GM20431 (cell line): ENCODE results near the gene IRGQ.

Experiments used
- in situ Hi-C: fragments of 300-500 bp; cut with MseI, MboI; formaldehyde crosslinking; loops from one replicate; pipeline ENCODE4 v1.15.0; 2020; ENCODE audit warnings: low sequenced_read_pairs; ENCODE audit not compliant: unreplicated experiment

IRGQ gene

GRCh38 chr19:43575955-43576878, 19.7 kb downstream of the IRGQ start:
- in situ Hi-C loops: no loop called here

- in situ Hi-C loops: no loop called here
These were observed 20.6 kb downstream of the IRGQ start, which contains the start of the genes PINLYP and XRCC1 for GRCh38 chr19:43575156-43575950. Gene PINLYP (plus strand): TSS chr19:43575801. CDS start chr19:43577192, 1,391 bp downstream. Gene XRCC1 (minus strand): TSS chr19:43575527. CDS start chr19:43575458, 69 bp downstream.

GRCh38 chr19:43574424-43575155, 21.3 kb downstream of the IRGQ start:
- in situ Hi-C loops: no loop called here

GRCh38 chr19:43572171-43572588, 23.8 kb downstream of the IRGQ start:
- in situ Hi-C loops: no loop called here

GRCh38 chr19:43570174-43570791, 25.7 kb downstream of the IRGQ start:
- in situ Hi-C loops: no loop called here

GRCh38 chr19:43569657-43570056, 26.3 kb downstream of the IRGQ start:
- in situ Hi-C loops: no loop called here

- in situ Hi-C loops: no loop called here
These were observed 31.1 kb downstream of the IRGQ start for GRCh38 chr19:43564800-43565199.

GRCh38 chr19:43563816-43564457, 32.0 kb downstream of the IRGQ start:
- in situ Hi-C loops: no loop called here

- in situ Hi-C loops: no loop called here
These were observed 33.2 kb downstream of the IRGQ start for GRCh38 chr19:43562698-43563241.

- in situ Hi-C loops: no loop called here
These were observed 33.7 kb downstream of the IRGQ start for GRCh38 chr19:43562226-43562697.

- in situ Hi-C loops: no loop called here
These were observed 34.6 kb downstream of the IRGQ start for GRCh38 chr19:43561139-43561970.

- in situ Hi-C loops: no loop called here
These were observed 35.2 kb downstream of the IRGQ start for GRCh38 chr19:43560687-43561086.

GRCh38 chr19:43555185-43555770, 40.7 kb downstream of the IRGQ start:
- in situ Hi-C loops: no loop called here

GRCh38 chr19:43554317-43554895, 41.5 kb downstream of the IRGQ start:
- in situ Hi-C loops: no loop called here

GRCh38 chr19:43553656-43554055, 42.3 kb downstream of the IRGQ start:
- in situ Hi-C loops: no loop called here

- in situ Hi-C loops: no loop called here
These were observed 43.3 kb downstream of the IRGQ start for GRCh38 chr19:43552616-43553015.

- in situ Hi-C loops: no loop called here
These were observed 43.8 kb downstream of the IRGQ start for GRCh38 chr19:43552198-43552450.
